GM23338 (cell line): ENCODE measurements around the gene CTDSPL. TPM values are rescaled to one million over a fixed set of nuclear protein-coding genes. Genes with fewer than 3 reads are reported as not detected.

Experiments used
- ATAC-seq: fragments of 200-7000 bp; cut with Tn5 transposase; 3 replicates; pipeline ENCODE4 v1.9.1; 2020
- DNase-seq: peaks from one replicate; pipeline ENCODE4 v3.0.0-alpha.2; 2015; ENCODE audit warnings: low spot score
- H2AFZ ChIP-seq: fragments of 200-600 bp; sonication (generic); 2 replicates; pipeline ENCODE4 v1.8.0; 2016; ENCODE audit warnings: antibody characterized with exemption, mild to moderate bottlenecking, moderate library complexity
- H3F3A ChIP-seq: fragments of 200-600 bp; sonication (generic); replicated peaks from 2 replicates; pipeline ENCODE4 v1.8.0; 2017; ENCODE audit warnings: antibody characterized with exemption, mixed run types, low read depth
- H3K27ac ChIP-seq: fragments of 200-600 bp; sonication (generic); 2 replicates; pipeline ENCODE4 v1.6.1; 2016; ENCODE audit warnings: low read depth
- H3K27me3 ChIP-seq: fragments of 200-600 bp; sonication (generic); 2 replicates; pipeline ENCODE4 v1.8.0; 2016; ENCODE audit warnings: mild to moderate bottlenecking, mixed run types, moderate library complexity; ENCODE audit not compliant: insufficient read depth
- H3K36me3 ChIP-seq: fragments of 200-600 bp; sonication (generic); 2 replicates; pipeline ENCODE4 v1.8.0; 2016; ENCODE audit warnings: mild to moderate bottlenecking; ENCODE audit not compliant: insufficient read depth
- H3K4me1 ChIP-seq: fragments of 200-600 bp; sonication (generic); 2 replicates; pipeline ENCODE4 v1.8.0; 2016; ENCODE audit warnings: mild to moderate bottlenecking, moderate library complexity; ENCODE audit not compliant: insufficient read depth
- H3K4me2 ChIP-seq: fragments of 200-600 bp; sonication (generic); 2 replicates; pipeline ENCODE4 v1.7.1; 2017; ENCODE audit warnings: mixed run types
- H3K4me3 ChIP-seq: fragments of 200-600 bp; sonication (generic); 2 replicates; pipeline ENCODE4 v1.6.1; 2016; ENCODE audit warnings: mixed run types
- H3K79me2 ChIP-seq: fragments of 200-600 bp; sonication (generic); replicated peaks from 2 replicates; pipeline ENCODE4 v1.8.0; 2017; ENCODE audit warnings: mild to moderate bottlenecking; ENCODE audit not compliant: insufficient read depth
- H3K9me2 ChIP-seq: fragments of 200-600 bp; sonication (generic); 2 replicates; pipeline ENCODE4 v1.8.0; 2017; ENCODE audit not compliant: insufficient read depth
- H4K20me1 ChIP-seq: fragments of 200-600 bp; sonication (generic); replicated peaks from 2 replicates; pipeline ENCODE4 v1.8.0; 2017; ENCODE audit warnings: mild to moderate bottlenecking; ENCODE audit not compliant: insufficient read depth
- H3K27ac Mint-ChIP-seq: 2 replicates; pipeline ENCODE4 v1.8.0; 2020; ENCODE audit warnings: inconsistent platforms, mild to moderate bottlenecking, moderate library complexity, mixed read lengths
- H3K27me3 Mint-ChIP-seq: 3 replicates; pipeline ENCODE4 v1.8.0; 2022; ENCODE audit warnings: low read depth, mild to moderate bottlenecking, moderate library complexity, mixed read lengths, inconsistent platforms; ENCODE audit not compliant: insufficient read depth, poor library complexity
- H3K36me3 Mint-ChIP-seq: 3 replicates; pipeline ENCODE4 v1.8.0; 2021; ENCODE audit warnings: low read depth, mild to moderate bottlenecking, inconsistent platforms, moderate library complexity, mixed read lengths
- H3K4me1 Mint-ChIP-seq: 3 replicates; pipeline ENCODE4 v1.8.0; 2020; ENCODE audit warnings: mild to moderate bottlenecking, inconsistent platforms, mixed read lengths
- H3K4me3 Mint-ChIP-seq: 3 replicates; pipeline ENCODE4 v1.8.0; 2021; ENCODE audit warnings: moderate library complexity, mild to moderate bottlenecking, inconsistent platforms, mixed read lengths
- H3K9me3 Mint-ChIP-seq: 3 replicates; pipeline ENCODE4 v1.8.0; 2020; ENCODE audit warnings: moderate library complexity, mild to moderate bottlenecking, inconsistent platforms, mixed read lengths
- ETS1 ChIP-seq: IDR thresholded peaks from 2 replicates; pipeline ENCODE4 v1.6.1; 2016; ENCODE audit warnings: antibody characterized with exemption
- EZH2 ChIP-seq: fragments of 200-600 bp; sonication (generic); IDR thresholded peaks from one replicate; pipeline ENCODE4 v1.8.0; 2017; ENCODE audit warnings: antibody characterized with exemption, mild to moderate bottlenecking, low read depth; ENCODE audit not compliant: unreplicated experiment
- EZH2phosphoT487 ChIP-seq: fragments of 200-600 bp; sonication (generic); IDR thresholded peaks from one replicate; pipeline ENCODE4 v1.8.1; 2018; ENCODE audit warnings: antibody characterized with exemption; ENCODE audit not compliant: unreplicated experiment
- JUNB ChIP-seq: IDR thresholded peaks from one replicate; pipeline ENCODE4 v1.6.1; 2016; ENCODE audit warnings: antibody characterized with exemption; ENCODE audit not compliant: unreplicated experiment
- POLR2AphosphoS5 ChIP-seq: IDR thresholded peaks from 2 replicates; pipeline ENCODE4 v1.6.1; 2016; ENCODE audit warnings: antibody characterized with exemption, low read depth
- STAT1 ChIP-seq: IDR thresholded peaks from one replicate; pipeline ENCODE4 v1.6.1; 2016; ENCODE audit warnings: antibody characterized with exemption; ENCODE audit not compliant: unreplicated experiment
- ZNF114 ChIP-seq: fragments of 250-450 bp; sonication (Bioruptor Pico); IDR thresholded peaks from 2 replicates; pipeline ENCODE4 v1.5.0; 2020; ENCODE audit warnings: mild to moderate bottlenecking, moderate library complexity
- ZNF462 ChIP-seq: fragments of 250-450 bp; sonication (Bioruptor Pico); IDR thresholded peaks from 2 replicates; pipeline ENCODE4 v1.5.0; 2020; ENCODE audit warnings: mild to moderate bottlenecking, moderate library complexity
- polyA plus RNA-seq: library from polyadenylated mRNA; unstranded; fragments of >200 nt; fragmentation: Nextera tagmentation; extraction: Ambion mirVana; gene quantifications from 2 replicates; pipeline ENCODE4 v1.2.1, GENCODE V29; 2016
- total RNA-seq: library from RNA; depleted of rRNA; stranded (reverse); fragments of >200 nt; shearing (Covaris generic); gene quantifications from 2 replicates; pipeline ENCODE4 v1.2.3, GENCODE V29; 2014

CTDSPL gene
- total and polyA plus RNA-seq, 2 experiments from 2014 or later: 23.2 to 42.0 TPM

- no peak for TF ChIP-seq ZNF462
Observed at GRCh38 chr3:37892927-37893600, 31.4 kb downstream of the CTDSPL start (continued).

GRCh38 chr3:37896827-37897226 is 35.1 kb downstream of the CTDSPL start:
- ATAC-seq (no peak), DNase-seq (no peak)
- Histone ChIP-seq H3K36me3 (no peaks in the 10 kb centered on the region; the same call in 1 of the 2 replicates), H3F3A (no peaks in the 10 kb centered on the region), H2AFZ (no peak overlapping the region), H4K20me1 (no peaks in the 10 kb centered on the region), H3K27me3 (no peaks in the 10 kb centered on the region), H3K4me3 (no peak overlapping the region), H3K9me2 (no peaks in the 10 kb centered on the region), H3K79me2 (peaks cover 36% of the 10 kb centered on the region), H3K4me1 (peaks cover 20% of the 10 kb centered on the region), H3K27ac (no peak overlapping the region), H3K4me2 (peak overlapping the region; percentile 46; the same call in 1 of the 2 replicates)
- H3K27me3 Mint-ChIP-seq: no peaks in the 10 kb centered on the region
- no peaks in the 10 kb centered on the region for H3K9me3 Mint-ChIP-seq
- no peaks in the 10 kb centered on the region; the same call in 2 of the 3 replicates for H3K36me3 Mint-ChIP-seq
- peaks cover 24% of the 10 kb centered on the region for H3K4me1 Mint-ChIP-seq
- H3K27ac Mint-ChIP-seq: no peak overlapping the region
- no peak overlapping the region for H3K4me3 Mint-ChIP-seq
- TF ChIP-seq ZNF114 (CRISPR knock-in tag) (no peak), STAT1 (no peak), EZH2phosphoT487 (no peak), JUNB (no peak), POLR2AphosphoS5 (no peak), ZNF462 (no peak), ETS1 (no peak), EZH2 (no peak)
